Mucosa of rectum (tissue), 2 donors: ENCODE data around the gene BMPR1B.
A peak's percentile ranks its signal among the peaks of the same experiment; 100 is the strongest.

Source experiments
- H3K27ac ChIP-seq, 2 donors: one replicate each; pipeline ENCODE4 v1.7.0; 2013; ENCODE audit warnings: inconsistent platforms in 2 of 2, low read depth in 2 of 2, low read length in 2 of 2
- H3K27me3 ChIP-seq, 2 donors: one replicate each; pipeline ENCODE4 v1.7.0; 2013; ENCODE audit warnings: low read length in 2 of 2; ENCODE audit not compliant: control insufficient read depth in 2 of 2, insufficient read depth in 2 of 2
- H3K36me3 ChIP-seq, 2 donors: one replicate each; pipeline ENCODE4 v1.7.0; 2013; ENCODE audit warnings: low read length in 2 of 2; ENCODE audit not compliant: control insufficient read depth in 2 of 2, insufficient read depth in 2 of 2
- H3K4me1 ChIP-seq, 2 donors: one replicate each; pipeline ENCODE4 v1.7.0; 2013; ENCODE audit warnings: low read length in 2 of 2, mild to moderate bottlenecking in 1 of 2; ENCODE audit not compliant: control insufficient read depth in 2 of 2, insufficient read depth in 2 of 2
- H3K4me3 ChIP-seq, 2 donors: one replicate each; pipeline ENCODE4 v1.7.0; 2013; ENCODE audit warnings: low read length in 2 of 2
- H3K9ac ChIP-seq, 2 donors: one replicate each; pipeline ENCODE4 v1.7.0; 2013; ENCODE audit warnings: low read length in 2 of 2, low read depth in 1 of 2, mild to moderate bottlenecking in 1 of 2
- H3K9me3 ChIP-seq, 2 donors: one replicate each; pipeline ENCODE4 v1.7.0; 2013; ENCODE audit warnings: low read length in 2 of 2; ENCODE audit not compliant: control insufficient read depth in 2 of 2
- donor health status: healthy.
- donor health status: Normal muscosa, but diverticular disease.

The BMPR1B gene

DNA sequence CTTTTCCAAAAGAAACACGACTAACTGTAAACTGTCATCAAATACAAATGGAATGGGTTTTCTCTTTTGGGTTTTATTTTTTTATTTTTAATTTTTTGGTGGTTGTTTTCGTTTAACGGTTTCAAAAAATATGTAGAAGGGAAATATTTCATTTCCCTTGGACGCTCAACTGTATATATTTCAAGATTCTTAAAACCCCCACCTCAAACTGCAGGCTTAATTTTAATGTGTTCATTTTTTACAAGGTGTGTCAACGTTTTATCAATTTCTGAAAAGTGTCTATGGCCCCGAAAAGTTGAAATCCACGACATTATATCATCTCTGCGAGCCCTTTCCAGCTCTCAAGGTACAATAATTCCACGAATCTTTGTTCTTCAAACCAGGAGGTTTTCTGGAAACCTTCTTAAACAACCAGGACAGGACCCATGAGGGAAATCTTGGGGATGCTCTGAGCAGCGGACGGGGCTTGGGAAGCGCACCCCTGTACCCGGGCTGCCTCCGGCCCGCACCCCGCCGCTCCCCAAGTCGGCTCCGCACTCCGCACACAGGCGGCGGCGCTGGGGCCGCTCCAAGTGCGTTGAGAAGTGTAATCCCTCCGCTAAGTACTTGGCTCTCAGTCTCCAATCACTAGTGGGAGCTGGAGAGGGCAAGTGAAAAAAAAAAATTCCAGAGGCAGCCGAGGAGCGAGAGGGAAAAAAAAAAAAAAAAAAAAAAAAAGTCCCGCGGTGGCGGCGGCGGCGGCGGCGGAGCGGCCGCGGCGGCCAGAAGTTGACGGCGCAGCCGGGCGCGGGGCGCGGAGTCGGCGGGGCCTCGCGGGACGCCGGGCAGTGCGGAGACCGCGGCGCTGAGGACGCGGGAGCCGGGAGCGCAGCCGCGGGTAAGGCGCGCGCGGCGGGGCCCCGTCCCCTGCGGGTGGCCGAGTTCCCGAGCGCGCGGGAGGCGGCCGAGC is at the start of gene BMPR1B:
TSS of gene BMPR1B (plus strand) at position 764 of the 949 bp plus-strand sequence. CDS start 346,470 bp downstream, outside the sequence.
- H3K27ac ChIP-seq = no peak within 1 kb of the TSS
- H3K9me3 ChIP-seq = no peaks in the 10 kb centered on the region
- H3K27me3 ChIP-seq = peaks cover 31 to 51% of the 10 kb centered on the region in 2 donors
- no peaks in the 10 kb centered on the region for H3K36me3 ChIP-seq
- no peak within 1 kb of the TSS for H3K9ac ChIP-seq
- H3K4me1 ChIP-seq = peaks cover 0 to 2% of the 10 kb centered on the region in 2 donors
- H3K4me3 ChIP-seq = peak within 1 kb of the TSS; percentile 46 to 50

DNA sequence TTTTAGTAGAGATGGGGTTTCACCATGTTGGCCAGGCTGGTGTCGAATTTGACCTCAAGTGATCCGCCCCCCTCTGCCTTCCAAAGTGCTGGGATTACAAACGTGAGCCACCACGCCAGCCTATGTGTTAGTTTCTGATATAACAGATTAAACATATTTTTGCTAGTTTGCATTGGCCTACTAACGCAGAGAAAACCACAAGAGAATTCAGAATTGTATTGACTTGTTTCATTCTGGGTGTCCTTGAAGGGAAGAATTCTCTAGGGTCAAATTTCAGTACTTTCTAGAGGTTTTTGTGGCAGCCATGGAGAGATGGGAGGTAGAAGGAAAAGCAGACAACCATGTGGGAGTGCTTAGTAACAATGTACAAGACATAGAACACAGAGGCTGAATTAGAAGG is 46.1 kb upstream of the BMPR1B start:
- H3K27ac ChIP-seq = no peak overlapping the region
- no peaks in the 10 kb centered on the region for H3K9me3 ChIP-seq
- no peak overlapping the region for H3K9ac ChIP-seq
- no peaks in the 10 kb centered on the region for H3K27me3 ChIP-seq
- H3K4me1 ChIP-seq = no peaks in the 10 kb centered on the region
- no peak overlapping the region for H3K4me3 ChIP-seq
- H3K36me3 ChIP-seq = no peaks in the 10 kb centered on the region

DNA sequence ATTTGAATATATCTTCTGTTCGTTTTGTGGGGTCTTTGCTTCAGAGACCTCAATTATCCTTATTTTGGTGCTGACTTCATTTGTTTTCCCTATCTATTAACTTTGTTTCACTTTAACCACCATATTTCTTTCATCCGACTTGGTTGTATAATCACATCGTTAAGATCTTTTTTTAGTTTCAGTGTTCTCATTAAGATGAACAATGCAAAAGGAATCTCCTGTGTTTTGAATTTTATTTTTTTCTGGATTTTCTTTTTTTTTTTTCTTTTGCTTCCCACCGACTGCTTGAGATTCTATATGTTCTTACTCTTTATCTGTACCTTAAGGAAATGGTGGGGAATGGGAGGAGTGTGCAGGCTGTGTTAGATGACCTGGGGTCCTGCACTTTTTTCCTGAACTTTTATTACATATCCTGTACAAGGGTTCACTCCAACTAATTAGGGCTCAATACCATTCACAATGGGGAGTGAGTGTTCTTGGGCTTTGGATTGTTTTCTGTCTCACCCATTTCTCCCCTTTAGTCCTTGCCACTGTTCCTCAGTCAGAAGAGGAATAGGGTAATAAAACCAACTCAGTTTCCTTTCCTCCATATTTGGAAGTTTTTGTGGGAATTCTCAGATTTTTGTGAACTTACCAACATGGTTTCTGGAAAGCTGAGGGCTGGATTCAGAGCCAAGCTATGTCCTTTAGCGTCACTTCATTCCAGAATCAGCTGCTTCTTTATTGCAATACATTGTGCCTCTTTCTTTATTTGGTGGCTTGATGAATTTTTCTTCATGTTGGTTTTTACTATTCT is 43.2 kb upstream of the BMPR1B start:
- Histone ChIP-seq H3K27ac (no peak overlapping the region), H3K4me3 (no peak overlapping the region), H3K4me1 (no peaks in the 10 kb centered on the region)

DNA sequence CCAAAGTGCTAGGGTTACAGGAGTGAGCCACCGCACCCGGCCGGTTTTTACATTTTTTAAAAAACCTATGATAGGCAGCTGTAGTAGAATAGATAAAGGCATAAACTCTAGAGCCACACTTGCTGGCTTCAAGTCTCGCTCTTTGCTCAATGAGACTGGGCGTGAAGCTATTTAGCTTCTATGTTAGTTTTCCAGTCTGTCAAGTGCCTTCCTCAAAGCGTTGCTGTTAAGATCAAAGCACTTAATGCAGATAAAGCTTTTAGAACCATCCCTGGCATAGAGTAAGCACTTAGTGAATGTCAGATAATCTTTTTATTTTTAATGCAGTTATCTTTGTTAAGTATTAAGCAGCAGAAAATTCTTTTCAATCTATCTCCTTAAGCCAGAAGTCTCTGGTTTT is 42.0 kb upstream of the BMPR1B start:
- Histone ChIP-seq H3K36me3 (no peaks in the 10 kb centered on the region), H3K27ac (no peak overlapping the region), H3K4me1 (no peaks in the 10 kb centered on the region), H3K27me3 (no peaks in the 10 kb centered on the region), H3K9ac (no peak overlapping the region), H3K9me3 (no peaks in the 10 kb centered on the region), H3K4me3 (no peak overlapping the region)

More for the DNA sequence above, 43.2 kb upstream of the BMPR1B start:
- no peaks in the 10 kb centered on the region for H3K27me3 ChIP-seq
- H3K9ac ChIP-seq = no peak overlapping the region
- H3K9me3 ChIP-seq = no peaks in the 10 kb centered on the region
- no peaks in the 10 kb centered on the region for H3K36me3 ChIP-seq

DNA sequence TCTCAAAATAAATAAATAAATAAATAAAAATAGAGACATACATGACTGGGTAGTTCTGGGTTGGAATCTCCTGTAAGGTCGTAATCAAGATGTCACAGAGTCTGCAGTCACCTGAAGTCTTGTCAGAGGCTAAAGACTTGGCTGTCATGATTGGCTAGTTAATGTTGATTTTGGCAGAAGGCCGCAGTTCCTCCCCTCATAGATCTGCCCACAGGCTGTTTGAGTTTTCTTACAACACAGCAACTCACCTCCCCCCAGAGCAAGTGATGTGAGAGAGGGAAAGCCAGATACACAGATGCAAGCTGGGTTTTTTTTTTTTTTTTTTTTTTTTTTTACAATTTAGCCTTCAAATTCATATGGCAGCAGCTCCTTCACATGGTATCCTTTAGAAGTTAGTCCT is 36.4 kb upstream of the BMPR1B start:
- Histone ChIP-seq H3K27ac (no peak overlapping the region), H3K4me3 (no peak overlapping the region), H3K36me3 (no peaks in the 10 kb centered on the region), H3K4me1 (no peaks in the 10 kb centered on the region), H3K9ac (no peak overlapping the region), H3K9me3 (no peaks in the 10 kb centered on the region), H3K27me3 (no peaks in the 10 kb centered on the region)

DNA sequence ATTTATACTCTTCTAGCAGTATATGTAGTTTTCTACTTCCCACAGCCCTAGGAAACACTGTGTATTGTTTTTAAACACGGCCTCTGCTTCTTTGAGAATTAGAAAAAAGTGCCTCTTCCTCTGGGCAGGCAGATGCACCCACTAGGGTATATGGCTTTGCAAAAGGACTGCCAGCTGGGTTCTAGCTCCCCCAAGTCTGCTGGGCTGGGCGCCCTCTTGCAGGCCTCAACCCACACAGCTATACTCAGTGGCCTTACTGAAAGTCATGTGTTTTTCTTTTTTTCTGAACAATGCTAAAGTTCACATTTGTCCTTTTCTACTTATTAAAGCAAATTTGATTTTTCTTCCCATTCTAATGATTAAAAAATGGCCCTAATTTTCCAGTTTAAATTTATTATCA is 35.5 kb upstream of the BMPR1B start:
- Histone ChIP-seq H3K4me3 (no peak overlapping the region), H3K4me1 (no peaks in the 10 kb centered on the region), H3K27ac (no peak overlapping the region), H3K9ac (no peak overlapping the region), H3K9me3 (no peaks in the 10 kb centered on the region), H3K36me3 (no peaks in the 10 kb centered on the region), H3K27me3 (no peaks in the 10 kb centered on the region)

DNA sequence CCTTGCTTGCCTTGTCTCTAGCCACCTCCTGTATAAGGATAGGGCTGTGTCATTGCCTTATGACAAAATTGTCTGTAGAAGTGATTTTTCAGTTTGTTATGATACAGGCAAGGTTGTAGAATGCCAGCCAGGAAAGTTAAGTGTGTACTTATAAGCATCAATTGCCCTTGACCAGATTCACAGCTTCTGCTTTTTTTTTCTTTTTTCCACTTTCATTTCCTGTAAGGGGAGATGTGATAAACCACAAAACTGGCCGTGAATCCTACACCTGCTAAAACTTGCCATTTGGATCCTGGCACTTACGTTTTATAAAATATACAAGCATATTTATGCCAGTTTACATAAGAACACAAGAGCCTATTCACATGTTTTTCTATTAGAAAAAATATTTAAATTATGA is 35.0 kb upstream of the BMPR1B start:
- Histone ChIP-seq H3K27ac (no peak overlapping the region), H3K9ac (no peak overlapping the region), H3K9me3 (no peaks in the 10 kb centered on the region), H3K4me1 (no peaks in the 10 kb centered on the region), H3K4me3 (no peak overlapping the region), H3K27me3 (no peaks in the 10 kb centered on the region), H3K36me3 (no peaks in the 10 kb centered on the region)

DNA sequence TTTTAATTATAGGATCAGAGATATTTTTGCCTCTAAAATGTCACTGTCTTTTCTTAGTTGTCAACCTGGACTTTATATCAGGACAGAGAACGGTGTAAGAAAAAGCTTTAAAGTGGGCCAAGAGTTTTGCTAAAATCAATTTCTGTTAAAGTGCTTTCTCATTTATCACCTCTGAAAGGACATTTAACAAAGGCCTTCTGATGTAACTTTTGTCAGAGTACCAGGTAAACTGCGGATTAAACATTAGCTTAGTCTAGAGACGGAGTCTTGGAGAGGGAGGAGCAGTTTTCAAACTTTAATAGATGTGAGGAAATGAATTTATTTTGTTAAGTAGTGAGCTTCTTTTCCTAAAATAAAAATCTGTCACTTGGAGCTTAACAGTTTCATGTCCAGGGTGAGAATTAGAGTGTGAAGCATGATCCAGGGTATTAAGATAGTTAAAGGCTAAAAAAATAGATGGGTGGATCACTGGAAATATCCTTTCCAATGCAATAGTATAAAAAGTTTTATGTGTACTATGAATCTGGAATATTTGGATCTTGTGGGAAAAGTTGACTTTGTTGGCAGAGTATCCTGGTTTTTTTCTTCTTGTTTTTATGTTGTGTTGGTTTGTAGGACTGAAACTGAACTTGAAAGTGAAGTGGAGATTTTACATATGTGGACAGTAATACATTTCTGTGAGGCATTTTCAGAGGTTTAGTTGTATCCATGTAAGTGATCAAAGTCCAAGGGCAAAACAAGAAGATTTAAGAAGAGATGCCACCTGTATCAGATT is 33.6 kb upstream of the BMPR1B start:
- no peaks in the 10 kb centered on the region for H3K27me3 ChIP-seq
- no peaks in the 10 kb centered on the region for H3K4me1 ChIP-seq
- no peaks in the 10 kb centered on the region for H3K36me3 ChIP-seq
- H3K9me3 ChIP-seq = no peaks in the 10 kb centered on the region
- H3K4me3 ChIP-seq = no peak overlapping the region
- H3K27ac ChIP-seq = no peak overlapping the region
- no peak overlapping the region for H3K9ac ChIP-seq

DNA sequence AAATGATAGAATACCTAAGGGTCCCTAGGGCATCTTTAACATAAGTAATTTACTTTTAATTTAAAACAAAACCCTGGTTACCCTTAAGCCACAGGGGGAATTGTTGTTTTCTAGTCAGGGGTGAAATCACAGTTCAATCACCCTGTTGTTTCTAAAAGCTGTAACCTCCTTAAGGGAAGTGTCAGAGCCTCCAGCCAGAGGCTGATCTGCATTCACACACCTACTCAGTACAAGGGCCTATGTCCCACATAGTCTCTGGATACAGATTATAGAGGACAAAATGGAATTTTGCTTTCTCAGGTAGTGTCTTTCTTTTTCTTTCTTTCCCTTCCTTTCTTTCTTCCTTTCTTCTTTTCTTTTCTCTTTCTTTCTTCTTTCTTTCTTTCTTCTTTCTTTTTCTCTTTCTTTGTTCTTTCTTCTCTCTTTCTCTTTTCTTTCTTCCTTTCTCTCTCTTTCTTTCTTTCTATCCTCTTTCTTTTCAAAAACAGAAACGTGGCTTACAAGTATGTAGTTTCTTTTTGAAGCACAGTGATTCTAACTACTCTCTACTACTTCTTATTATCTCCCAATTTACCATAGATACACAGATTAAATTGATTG is 31.1 kb upstream of the BMPR1B start:
- Histone ChIP-seq H3K9me3 (no peaks in the 10 kb centered on the region), H3K36me3 (no peaks in the 10 kb centered on the region), H3K27me3 (no peaks in the 10 kb centered on the region), H3K4me3 (no peak overlapping the region), H3K4me1 (no peaks in the 10 kb centered on the region), H3K9ac (no peak overlapping the region), H3K27ac (no peak overlapping the region)
